Ishikawa (cell line): ENCODE data around the gene GNPDA1.
A peak's percentile ranks its signal among the peaks of the same experiment; 100 is the strongest.

Experiments
- CEBPB ChIP-seq: IDR thresholded peaks from 2 replicates; pipeline ENCODE4 v1.6.1; 2012
- CREB1 ChIP-seq: IDR thresholded peaks from 2 replicates; pipeline ENCODE4 v1.6.1; 2012; ENCODE audit warnings: low read depth
- EGR1 ChIP-seq: IDR thresholded peaks from 2 replicates; pipeline ENCODE4 v1.6.1; 2012
- EP300 ChIP-seq: IDR thresholded peaks from 2 replicates; pipeline ENCODE4 v1.6.1; 2012; ENCODE audit warnings: borderline replicate concordance
- FOXM1 ChIP-seq: IDR thresholded peaks from 2 replicates; pipeline ENCODE4 v1.6.1; 2012; ENCODE audit warnings: low read depth, borderline replicate concordance
- MAX ChIP-seq: IDR thresholded peaks from 2 replicates; pipeline ENCODE4 v1.6.1; 2012
- NFIC ChIP-seq: IDR thresholded peaks from 2 replicates; pipeline ENCODE4 v1.6.1; 2012
- RAD21 ChIP-seq: IDR thresholded peaks from 2 replicates; pipeline ENCODE4 v1.6.1; 2012; ENCODE audit warnings: low read depth
- REST ChIP-seq: IDR thresholded peaks from 2 replicates; pipeline ENCODE4 v1.6.1; 2012; ENCODE audit warnings: low read depth, mild to moderate bottlenecking
- TAF1 ChIP-seq: IDR thresholded peaks from 2 replicates; pipeline ENCODE4 v1.6.1; 2012; ENCODE audit warnings: low read depth, mild to moderate bottlenecking
- TCF12 ChIP-seq: IDR thresholded peaks from 2 replicates; pipeline ENCODE4 v1.6.1; 2012; ENCODE audit warnings: low read depth
- TEAD4 ChIP-seq: IDR thresholded peaks from 2 replicates; pipeline ENCODE4 v1.6.1; 2012
- USF1 ChIP-seq: IDR thresholded peaks from 2 replicates; pipeline ENCODE4 v1.6.1; 2012
- YY1 ChIP-seq: IDR thresholded peaks from 2 replicates; pipeline ENCODE4 v1.6.1; 2012; ENCODE audit warnings: low read depth
- ZBTB7A ChIP-seq: IDR thresholded peaks from 2 replicates; pipeline ENCODE4 v1.6.1; 2012; ENCODE audit warnings: low read depth

GNPDA1 gene

GRCh38 chr5:142023836-142024235 lies 11.0 kb upstream of the GNPDA1 start:
- TF ChIP-seq CEBPB (no peak), TCF12 (no peak), TEAD4 (no peak)

GRCh38 chr5:142020122-142020659 lies 7.4 kb upstream of the GNPDA1 start:
- TF ChIP-seq NFIC (no peak), REST (no peak), TCF12 (no peak), TAF1 (no peak), EGR1 (no peak), RAD21 (no peak), YY1 (no peak), TEAD4 (no peak), ZBTB7A (no peak), CREB1 (no peak), FOXM1 (no peak), CEBPB (no peak), MAX (no peak), USF1 (no peak), EP300 (no peak)

- no peak for TF ChIP-seq FOXM1
- no peak for TF ChIP-seq YY1
Measured at GRCh38 chr5:142017832-142018427, 5.1 kb upstream of the GNPDA1 start.

GRCh38 chr5:142016556-142016955 lies 3.7 kb upstream of the GNPDA1 start:
- TF ChIP-seq RAD21 (no peak), NFIC (no peak), TCF12 (no peak), FOXM1 (no peak), YY1 (no peak), ZBTB7A (no peak), REST (no peak), TAF1 (no peak), EP300 (no peak), EGR1 (no peak), CEBPB (no peak), MAX (no peak), CREB1 (no peak), USF1 (no peak), TEAD4 (no peak)

- TF ChIP-seq EGR1 = no peak
- no peak for TF ChIP-seq CREB1
- TF ChIP-seq RAD21 = no peak
- TF ChIP-seq TEAD4 = no peak
- TF ChIP-seq NFIC = no peak
Measured at GRCh38 chr5:142015781-142016533, 3.1 kb upstream of the GNPDA1 start.

- peak; percentile 56 for TF ChIP-seq RAD21
- no peak for TF ChIP-seq MAX
Measured at GRCh38 chr5:142014911-142015584, 2.2 kb upstream of the GNPDA1 start.
